HG02610 (cell line): ENCODE measurements around the gene TMEM30B.
"Not testable (repeated sequence)": the region's sequence is repeated elsewhere in the genome, so short reads cannot be mapped to it uniquely, and the experiment has no call there.

Experiments
- ATAC-seq: cut with Tn5 transposase; IDR thresholded peaks from one replicate; pipeline ENCODE4 v1.9.1; 2021; ENCODE audit warnings: mild to moderate bottlenecking, moderate library complexity; ENCODE audit not compliant: unreplicated experiment

TMEM30B gene

DNA sequence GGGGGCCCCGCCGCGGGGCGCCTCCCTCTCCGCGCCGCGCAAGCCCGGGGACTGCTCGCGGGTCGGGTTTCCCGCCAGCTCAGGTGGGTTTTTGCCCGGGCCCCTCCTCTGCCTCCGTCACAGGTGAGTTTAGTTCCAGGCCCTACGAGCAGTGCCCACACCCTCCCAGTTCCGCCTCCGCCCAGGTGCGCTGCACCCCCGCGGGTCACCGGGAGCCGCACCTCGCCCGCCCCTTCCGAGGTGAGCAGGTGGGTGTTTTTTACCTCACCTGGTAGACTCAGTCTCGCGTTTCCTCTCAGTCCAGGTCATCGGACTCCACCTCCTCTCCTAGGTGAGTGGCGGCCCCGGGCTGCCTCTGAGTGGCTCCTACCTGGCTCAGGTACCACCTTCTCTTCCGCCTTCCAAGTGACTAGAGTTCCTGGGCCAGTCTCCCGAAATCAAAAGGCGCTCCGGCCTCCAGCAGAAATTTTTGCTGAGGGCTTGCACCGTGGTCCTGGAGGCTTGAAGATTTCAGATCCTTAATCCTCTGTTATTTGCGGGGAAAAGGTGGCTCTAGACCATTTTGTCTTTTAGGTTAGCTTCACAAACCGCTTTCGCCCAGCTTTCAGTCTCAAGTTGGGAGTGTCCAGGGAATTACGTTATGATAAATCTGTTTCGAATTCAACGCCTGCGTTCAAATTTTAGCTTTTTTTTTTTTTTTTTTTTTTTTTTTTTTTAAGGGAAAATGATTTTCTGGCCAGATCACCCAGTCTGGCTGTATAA lies at the start of gene TMEM30B:
Gene TMEM30B (minus strand): TSS at position 153 of the 762 bp plus-strand sequence. CDS start 191 bp downstream, outside the sequence.
- ATAC-seq, result peak; percentile 14

DNA sequence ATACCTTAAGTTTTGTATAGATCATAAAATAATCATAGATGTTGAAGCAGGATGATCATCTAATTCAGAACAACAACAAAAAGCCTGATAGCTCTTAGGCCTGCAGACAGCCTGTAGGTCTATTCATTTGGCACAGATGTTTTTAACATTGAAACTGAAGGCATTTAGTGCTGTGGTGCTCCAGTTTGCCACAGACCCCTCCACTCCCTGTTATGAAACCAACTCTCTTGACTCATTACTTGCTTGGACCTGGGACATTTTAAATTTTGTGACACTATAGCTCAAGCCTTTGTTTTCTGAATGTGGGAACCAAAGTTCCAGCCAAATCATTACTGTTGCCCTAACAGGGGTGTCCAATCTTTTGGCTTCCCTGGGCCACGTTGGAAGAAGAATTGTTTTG lies 49.4 kb upstream of the TMEM30B start:
- ATAC-seq, result peak; percentile 87

- peak; percentile 46 for ATAC-seq
These were observed 48.4 kb upstream of the TMEM30B start for GRCh38 chr14:61329478-61330051.

- ATAC-seq, result no peak
These were observed 47.6 kb upstream of the TMEM30B start for GRCh38 chr14:61328626-61329262.

- ATAC-seq, result no peak
These were observed 45.7 kb upstream of the TMEM30B start for GRCh38 chr14:61326847-61327246.

- ATAC-seq, result no peak
These were observed 45.0 kb upstream of the TMEM30B start for GRCh38 chr14:61326146-61326545.

DNA sequence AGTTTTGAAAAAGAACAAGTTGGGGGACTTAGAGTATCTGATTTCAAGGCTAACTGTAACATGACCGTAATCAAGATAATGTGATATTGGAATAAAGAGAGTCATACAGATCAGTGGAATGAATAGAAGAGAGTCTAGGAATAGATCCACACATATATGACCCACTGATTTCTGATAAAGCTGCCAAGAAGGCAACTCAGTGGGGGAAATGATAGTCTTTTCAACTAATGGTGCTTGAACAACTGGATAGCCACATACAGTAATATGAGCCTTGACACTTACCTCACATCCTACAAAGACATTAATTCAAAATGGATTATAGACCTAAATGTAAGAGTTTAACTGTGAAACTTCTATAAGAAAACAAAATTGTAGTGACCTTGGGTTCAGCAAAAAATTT lies 44.0 kb upstream of the TMEM30B start:
- no peak for ATAC-seq

DNA sequence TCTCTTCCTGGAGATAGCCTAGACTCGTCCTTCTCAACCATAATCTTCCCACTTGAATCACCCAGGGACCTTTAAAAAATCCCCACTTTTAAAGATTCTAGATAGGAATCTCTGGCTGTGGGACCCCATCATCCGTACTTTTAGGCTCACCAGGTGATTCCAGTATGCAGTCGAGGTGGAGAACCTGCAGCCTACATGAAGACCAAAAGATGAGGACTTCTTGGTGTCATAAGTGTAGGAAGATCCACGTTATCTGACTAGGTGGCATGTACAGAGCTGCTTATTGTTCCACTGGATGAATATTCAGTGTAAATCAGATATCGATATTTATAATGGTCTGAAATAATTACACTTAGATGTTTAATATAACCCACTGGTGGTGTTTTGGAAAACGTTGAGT lies 42.8 kb upstream of the TMEM30B start:
- no peak for ATAC-seq

DNA sequence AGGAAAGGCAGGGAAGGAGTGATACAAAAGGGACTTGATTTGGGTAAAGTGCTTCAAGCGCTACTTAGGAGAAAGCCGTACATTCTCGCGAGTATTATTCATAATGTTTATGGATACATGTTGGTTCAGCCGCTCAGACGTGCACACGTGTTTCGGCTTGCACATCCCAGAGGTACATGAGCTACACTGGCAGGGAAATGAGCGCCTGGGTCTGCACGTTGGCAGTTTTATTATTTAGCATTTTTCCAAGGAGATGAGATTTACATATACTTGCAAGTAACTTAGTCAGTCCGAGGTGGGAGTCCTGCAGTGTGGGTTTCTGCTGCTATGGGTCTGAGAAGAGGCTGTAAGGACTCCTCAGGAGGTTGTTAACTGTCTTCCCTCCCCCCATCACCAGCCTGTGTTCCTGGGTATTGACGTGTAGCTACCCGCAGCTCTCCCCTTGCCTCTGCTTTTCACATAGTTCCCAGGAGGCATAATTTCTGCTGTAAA lies 41.7 kb upstream of the TMEM30B start:
- ATAC-seq, result peak; percentile 24

GRCh38 chr14:61322011-61322798 lies 41.1 kb upstream of the TMEM30B start:
- ATAC-seq, result peak; percentile 17

DNA sequence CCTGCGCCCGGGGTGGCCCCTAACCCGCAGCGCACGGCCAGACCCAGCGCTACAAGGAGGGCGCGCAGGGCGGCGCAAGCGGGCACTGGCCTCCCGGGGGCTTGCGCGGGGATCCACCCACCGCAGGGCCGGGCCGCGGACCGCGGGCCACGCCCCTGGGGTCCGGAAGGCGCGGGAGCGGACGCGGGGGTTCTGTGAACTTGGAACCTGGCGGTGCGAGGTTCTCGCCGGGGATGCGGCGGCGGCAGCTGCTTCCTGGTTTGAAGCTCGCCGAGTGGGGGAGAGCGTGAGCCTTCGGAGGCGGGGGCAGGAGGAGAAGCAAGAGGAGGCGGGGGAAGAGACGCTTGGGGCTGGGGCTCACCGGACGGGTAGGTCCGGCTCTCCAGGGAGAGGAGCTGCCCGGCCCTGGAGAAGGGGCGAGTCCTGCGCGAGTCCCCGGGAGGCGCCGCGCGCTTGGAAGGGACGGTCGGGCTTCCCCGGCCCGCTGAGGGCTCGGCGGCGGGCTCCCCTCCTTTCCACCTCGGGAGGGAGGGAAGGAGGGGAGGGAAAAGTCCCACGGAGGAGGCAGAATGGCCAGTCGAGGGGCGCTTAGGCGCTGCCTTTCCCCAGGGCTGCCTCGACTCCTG lies 40.4 kb upstream of the TMEM30B start, which contains the start of gene PRKCH:
Gene PRKCH (plus strand): TSS at position 195 of the 626 bp plus-strand sequence. CDS start 523 bp downstream, outside the sequence.
- peak; percentile 71 for ATAC-seq

GRCh38 chr14:61320806-61321384 lies 39.8 kb upstream of the TMEM30B start:
- no peak for ATAC-seq

GRCh38 chr14:61320170-61320569 lies 39.0 kb upstream of the TMEM30B start:
- not testable (repeated sequence) for ATAC-seq

GRCh38 chr14:61319706-61320105 lies 38.6 kb upstream of the TMEM30B start:
- no peak for ATAC-seq

DNA sequence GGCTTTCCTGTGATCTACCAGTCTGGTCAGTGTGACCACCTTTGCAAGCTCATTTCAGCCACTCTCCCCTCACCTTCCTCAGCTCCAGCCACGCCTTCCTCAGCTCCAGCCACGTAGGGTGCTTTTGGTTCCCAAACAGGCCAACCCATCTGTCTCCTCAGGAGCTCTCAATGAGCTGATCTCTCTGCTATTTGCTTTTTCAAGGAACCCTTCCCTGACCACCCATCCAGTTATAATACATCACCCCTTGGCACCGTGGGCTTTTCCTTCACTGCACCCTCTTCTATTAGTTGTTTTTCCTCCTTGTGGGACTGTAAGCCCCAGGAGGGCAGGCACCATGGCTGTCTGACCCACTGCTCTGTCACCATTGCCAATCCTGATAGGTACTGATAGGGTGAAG lies 37.9 kb upstream of the TMEM30B start:
- no peak for ATAC-seq

GRCh38 chr14:61315313-61315712 lies 34.2 kb upstream of the TMEM30B start:
- ATAC-seq, result no peak

DNA sequence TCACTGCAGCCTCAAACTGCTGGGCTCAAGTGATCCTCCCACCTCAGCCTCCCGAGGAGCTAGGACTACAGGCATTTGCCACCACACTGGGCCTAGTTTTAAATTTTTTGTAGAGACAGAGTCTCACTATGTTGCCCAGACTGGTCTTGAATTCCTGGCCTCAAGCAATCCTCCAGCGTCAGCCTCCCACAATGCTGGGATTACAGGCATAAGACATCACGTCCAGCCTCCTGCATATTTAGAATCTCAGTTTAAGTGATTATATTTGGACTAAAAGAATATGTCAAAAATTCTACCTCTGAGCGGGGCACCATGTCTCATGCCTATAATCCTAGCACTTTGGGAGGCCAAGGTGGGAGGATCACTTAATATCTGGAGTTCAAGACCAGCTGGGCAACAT lies 27.6 kb upstream of the TMEM30B start:
- ATAC-seq, result not testable (repeated sequence)

DNA sequence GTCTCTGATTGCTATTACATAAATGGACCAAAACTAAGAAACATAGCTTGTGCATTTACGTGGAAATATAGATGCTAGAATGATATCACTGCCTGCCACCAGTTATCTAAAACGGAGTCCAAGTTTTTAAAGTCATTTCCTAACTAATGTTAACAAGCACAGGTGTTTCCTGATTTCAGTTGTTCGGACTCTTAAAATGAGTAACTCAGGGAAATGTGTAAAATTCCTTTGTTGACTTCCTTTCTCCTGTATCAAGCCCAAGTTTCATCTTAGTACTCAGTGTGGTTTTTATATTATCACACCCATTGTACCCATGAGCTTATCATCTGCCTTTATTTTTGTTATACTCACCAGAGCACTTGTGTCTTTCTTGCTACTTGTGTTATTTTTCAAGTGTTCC lies 27.1 kb upstream of the TMEM30B start:
- no peak for ATAC-seq

- ATAC-seq, result no peak
These were observed 23.6 kb upstream of the TMEM30B start for GRCh38 chr14:61304688-61305087.

DNA sequence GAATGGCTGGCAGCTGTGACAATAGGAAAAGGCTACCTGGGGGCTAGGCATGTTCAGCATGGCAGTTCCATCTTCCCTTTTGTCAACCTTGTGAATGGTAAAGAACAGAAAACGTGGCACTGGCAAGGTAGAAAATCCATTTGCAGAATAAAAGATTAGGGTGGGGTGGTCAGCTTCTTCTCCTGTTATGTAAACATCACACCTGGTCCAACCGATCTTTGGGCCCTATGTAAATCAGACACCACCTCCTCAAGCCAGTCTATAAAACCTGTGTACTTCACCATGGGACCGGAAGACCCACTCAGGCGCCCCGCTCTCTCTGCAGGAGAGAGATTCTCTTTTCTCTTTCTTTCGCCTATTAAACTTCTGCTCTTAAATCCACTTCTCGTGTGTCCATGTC lies 19.6 kb upstream of the TMEM30B start:
- no peak for ATAC-seq
